ENCODE measurements around the gene PSMC2. TPM values are rescaled to one million over a fixed set of nuclear protein-coding genes. Genes with fewer than 3 reads are reported as not detected.

Gene PSMC2
- total and polyA plus RNA-seq, 2 of the 4 experiments (the other 2 are of a cell fraction): 184 to 311 TPM

DNA sequence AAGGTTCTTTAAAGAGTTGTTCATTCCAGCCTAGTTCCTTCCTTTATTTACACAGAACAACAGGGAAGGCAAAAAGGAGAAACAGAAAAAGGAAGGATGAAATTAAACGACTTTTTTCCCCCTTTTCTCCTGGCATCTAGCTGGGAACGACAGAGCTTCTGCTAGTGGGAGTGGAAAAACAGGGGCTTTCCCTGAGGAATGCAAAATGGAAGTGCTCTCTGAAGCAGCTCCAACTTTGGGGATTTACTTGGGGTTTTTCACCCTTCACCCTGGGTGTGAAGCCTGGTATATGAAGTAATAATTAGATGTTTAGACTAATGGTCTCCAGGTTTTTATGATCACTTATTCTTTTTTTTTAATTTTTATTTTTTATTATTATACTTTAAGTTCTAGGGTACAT, 46.0 kb upstream of the PSMC2 start:
- no peak overlapping the region for H3K4me2 ChIP-seq (ENCODE audit: low read depth, low read length)
- H2AK9ac ChIP-seq (replicated peaks; ENCODE audit: low read depth, low read length, poor library complexity): no peak overlapping the region
- H3K9me1 ChIP-seq (ENCODE audit: insufficient read depth, low read length): no peaks in the 10 kb centered on the region
- H3K27ac ChIP-seq (ENCODE audit: insufficient read depth, low read length): no peak overlapping the region
- H2BK5ac ChIP-seq (ENCODE audit: low read depth, low read length, poor library complexity, severe bottlenecking): no peak overlapping the region
- H3K14ac ChIP-seq (replicated peaks; ENCODE audit: low read depth, low read length): no peak overlapping the region
- no peak overlapping the region for H2AFZ ChIP-seq (replicated peaks; ENCODE audit: low read length, poor library complexity)
- ChIA-PET POLR2A (ENCODE audit: unreplicated experiment) (no interaction called here), CTCF (no interaction called here)
- H2AK5ac ChIP-seq (ENCODE audit: low read depth, low read length): no peak overlapping the region
- ATAC-seq (ENCODE audit: low read depth) (no peak), DNase-seq (no peak)
- no peak overlapping the region for H4K5ac ChIP-seq (ENCODE audit: low read depth, low read length)
- H2BK15ac ChIP-seq (ENCODE audit: low read depth, low read length): no peak overlapping the region
- TF ChIP-seq POLR2A (IDR thresholded peaks at IDR 0.05; ENCODE audit: low read depth, low read length) (no peak), NFE2L2 (IDR thresholded peaks at IDR 0.05; ENCODE audit: low read depth, low read length) (no peak), BHLHE40 (IDR thresholded peaks at IDR 0.05; ENCODE audit: low read depth, low read length) (no peak), RFX5 (IDR thresholded peaks at IDR 0.05; ENCODE audit: low read depth, low read length) (no peak), FOS (IDR thresholded peaks at IDR 0.05; ENCODE audit: low read depth, low read length) (no peak), CHD1 (IDR thresholded peaks at IDR 0.05; ENCODE audit: low read depth, low read length) (no peak), RCOR1 (IDR thresholded peaks at IDR 0.05; ENCODE audit: insufficient replicate concordance, low read length) (no peak), CTCF (conservative IDR thresholded peaks at IDR 0.05; ENCODE audit: low read depth, low read length) (no peak), CEBPB (IDR thresholded peaks at IDR 0.05; ENCODE audit: low read depth, low read length) (no peak), MAZ (IDR thresholded peaks at IDR 0.05; ENCODE audit: borderline replicate concordance, low read depth, low read length) (no peak), RAD21 (IDR thresholded peaks at IDR 0.05; ENCODE audit: low read length) (no peak), MXI1 (IDR thresholded peaks at IDR 0.05; ENCODE audit: borderline replicate concordance, low read depth, low read length) (no peak)
- TF ChIP-seq, protein P1, sequence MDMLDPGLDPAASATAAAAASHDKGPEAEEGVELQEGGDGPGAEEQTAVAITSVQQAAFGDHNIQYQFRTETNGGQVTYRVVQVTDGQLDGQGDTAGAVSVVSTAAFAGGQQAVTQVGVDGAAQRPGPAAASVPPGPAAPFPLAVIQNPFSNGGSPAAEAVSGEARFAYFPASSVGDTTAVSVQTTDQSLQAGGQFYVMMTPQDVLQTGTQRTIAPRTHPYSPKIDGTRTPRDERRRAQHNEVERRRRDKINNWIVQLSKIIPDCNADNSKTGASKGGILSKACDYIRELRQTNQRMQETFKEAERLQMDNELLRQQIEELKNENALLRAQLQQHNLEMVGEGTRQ (IDR thresholded peaks at IDR 0.05; ENCODE audit: low read depth, low read length): no peak
- TF ChIP-seq, protein P2, sequence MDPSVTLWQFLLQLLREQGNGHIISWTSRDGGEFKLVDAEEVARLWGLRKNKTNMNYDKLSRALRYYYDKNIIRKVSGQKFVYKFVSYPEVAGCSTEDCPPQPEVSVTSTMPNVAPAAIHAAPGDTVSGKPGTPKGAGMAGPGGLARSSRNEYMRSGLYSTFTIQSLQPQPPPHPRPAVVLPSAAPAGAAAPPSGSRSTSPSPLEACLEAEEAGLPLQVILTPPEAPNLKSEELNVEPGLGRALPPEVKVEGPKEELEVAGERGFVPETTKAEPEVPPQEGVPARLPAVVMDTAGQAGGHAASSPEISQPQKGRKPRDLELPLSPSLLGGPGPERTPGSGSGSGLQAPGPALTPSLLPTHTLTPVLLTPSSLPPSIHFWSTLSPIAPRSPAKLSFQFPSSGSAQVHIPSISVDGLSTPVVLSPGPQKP (IDR thresholded peaks at IDR 0.05; ENCODE audit: borderline replicate concordance, low read depth, low read length): no peak
- H3K9ac ChIP-seq (ENCODE audit: low read depth, low read length): no peak overlapping the region
- BruUV-seq (replicated peaks): no TSS peak
- no peak overlapping the region for H3K4ac ChIP-seq (ENCODE audit: low read depth, low read length)
- no peak overlapping the region for H4K8ac ChIP-seq (ENCODE audit: low read depth in 2 of 2, low read length in 2 of 2)
- H3K36me3 ChIP-seq (ENCODE audit: control insufficient read depth, insufficient read depth, low read length): peaks cover 33% of the 10 kb centered on the region
- peaks cover 15 to 37% of the 10 kb centered on the region in 2 experiments; a peak in 3 of 4 replicates for H3K79me1 ChIP-seq (ENCODE audit: low read depth in 1 of 2, low read length in 2 of 2)
- H2BK120ac ChIP-seq (ENCODE audit: low read depth, low read length): no peak overlapping the region
- no peaks in the 10 kb centered on the region; the same call in 1 of the 2 replicates for H4K20me1 ChIP-seq (ENCODE audit: insufficient read depth, low read length)
- H3K4me1 ChIP-seq (ENCODE audit: control insufficient read depth, insufficient read depth, low read length): peaks cover 2% of the 10 kb centered on the region; the same call in 1 of the 2 replicates
- H3K27me3 ChIP-seq (ENCODE audit: control insufficient read depth, insufficient read depth, low read length): no peaks in the 10 kb centered on the region
- H4K91ac ChIP-seq (ENCODE audit: insufficient read depth, low read depth, low read length): no peak overlapping the region
- H3K23ac ChIP-seq (ENCODE audit: low read depth, low read length): no peak overlapping the region
- no peaks in the 10 kb centered on the region for H3K9me3 ChIP-seq (ENCODE audit: control insufficient read depth, insufficient read depth, low read length)
- H3K4me3 ChIP-seq (ENCODE audit: insufficient read depth, low read depth, low read length): no peak overlapping the region
- H3K18ac ChIP-seq (ENCODE audit: low read depth, low read length): no peak overlapping the region
- no peak overlapping the region for H3K56ac ChIP-seq (ENCODE audit: extremely low read depth, insufficient read depth, low read length)
- H2BK20ac ChIP-seq (ENCODE audit: low read depth, low read length): no peak overlapping the region
- in situ Hi-C loops (cut with MboI; ENCODE audit: low sequenced_read_pairs): no loop called here
- no CpG with 5 or more reads among the region's 2 CpGs for WGBS, 2 experiments (ENCODE audit: extremely low coverage in 2 of 2, insufficient read length in 1 of 2)
- intact Hi-C loops (cut with micrococcal nuclease): no loop called here
- dilution Hi-C loops (cut with HindIII; ENCODE audit: low sequenced_read_pairs, unreplicated experiment): no loop called here

All from IMR-90 (cell line).